Inferior parietal cortex (tissue), 1 donor: Measurements from ENCODE around the gene ITSN2.

Experiments used
- DNase-seq: peaks from one replicate; pipeline ENCODE4 v3.0.0-alpha.2; 2016; ENCODE audit errors: extremely low spot score

Gene ITSN2

GRCh38 chr2:24269265-24269664 is 91.1 kb downstream of the ITSN2 start:
- DNase-seq = no peak

GRCh38 chr2:24265212-24265611 is 95.1 kb downstream of the ITSN2 start:
- DNase-seq = no peak

DNA sequence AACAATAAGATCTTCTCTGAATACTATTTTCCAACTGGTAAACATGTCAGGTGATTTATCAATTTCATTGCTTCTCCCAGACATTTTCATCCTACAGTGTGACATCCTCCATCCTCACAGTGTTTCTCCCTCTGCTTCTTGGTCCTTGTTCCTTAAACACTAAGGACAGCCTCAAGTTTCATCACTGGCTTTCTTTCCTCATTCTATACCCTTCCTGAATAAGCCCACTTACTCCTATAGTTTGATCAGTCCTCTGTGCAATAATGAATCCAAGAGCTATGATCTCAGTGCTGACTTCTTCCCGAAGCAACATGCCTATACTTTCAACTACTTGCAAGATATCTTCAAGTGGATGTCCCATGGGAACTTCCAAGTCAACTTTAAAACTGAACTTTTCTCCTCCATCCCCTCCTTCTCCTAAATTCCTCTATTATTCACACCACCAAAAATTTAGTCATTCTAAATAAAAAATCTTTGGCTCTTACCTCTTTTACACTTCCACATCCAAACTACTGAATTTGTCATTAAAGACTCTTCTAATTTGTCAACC is 97.8 kb downstream of the ITSN2 start:
- no peak for DNase-seq

DNA sequence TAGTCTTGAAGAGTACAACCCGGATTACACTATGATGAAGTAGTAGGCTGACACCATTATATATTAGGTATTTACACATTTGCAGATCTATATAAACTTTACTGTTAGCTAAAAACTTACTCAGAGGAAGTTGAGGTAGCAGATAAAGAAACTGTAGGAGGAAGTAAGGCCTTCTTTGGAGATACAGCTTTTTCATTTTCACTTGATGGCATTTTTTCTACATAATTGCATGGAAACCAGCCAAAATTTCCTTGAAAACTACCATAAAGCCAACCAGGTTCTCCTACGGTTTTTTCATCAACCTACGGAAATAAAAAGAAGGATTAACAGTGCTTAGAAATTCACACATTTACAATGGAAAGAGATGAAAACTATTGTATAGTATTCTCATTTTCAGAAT is 98.9 kb downstream of the ITSN2 start:
- no peak for DNase-seq

- DNase-seq = no peak
These were observed 101.0 kb downstream of the ITSN2 start for GRCh38 chr2:24259316-24259715.

- DNase-seq = no peak
These were observed 101.6 kb downstream of the ITSN2 start for GRCh38 chr2:24258718-24259117.

DNA sequence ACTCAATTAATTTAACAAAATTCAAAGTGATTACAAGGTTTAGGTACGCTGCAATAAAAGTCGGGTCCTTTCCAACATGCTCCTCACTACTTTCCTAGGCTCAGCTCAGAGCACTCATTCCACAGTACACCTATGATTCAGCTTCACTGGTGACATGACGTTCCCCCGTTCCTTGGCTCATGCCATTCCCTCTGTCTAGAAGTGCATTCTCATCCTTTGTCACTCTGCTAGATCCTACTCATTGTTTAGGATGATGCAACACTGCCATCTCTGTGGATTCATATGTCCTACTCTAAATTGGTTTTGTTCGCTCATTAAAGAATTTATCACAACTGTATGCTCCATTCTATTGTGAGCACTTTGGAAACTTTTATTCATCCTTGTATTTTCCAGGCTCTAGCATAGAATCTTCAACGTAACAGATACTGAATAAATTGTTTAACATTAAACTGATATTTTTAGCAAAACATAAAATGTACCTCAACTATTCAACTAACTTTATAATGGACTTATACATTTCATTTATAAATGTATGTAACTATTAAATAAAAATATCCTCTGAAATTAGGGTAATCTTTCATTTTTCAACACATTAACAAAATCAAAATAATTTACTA is 106.9 kb downstream of the ITSN2 start:
- DNase-seq = peak; percentile 48

GRCh38 chr2:24247592-24247991 is 112.7 kb downstream of the ITSN2 start:
- no peak for DNase-seq

DNA sequence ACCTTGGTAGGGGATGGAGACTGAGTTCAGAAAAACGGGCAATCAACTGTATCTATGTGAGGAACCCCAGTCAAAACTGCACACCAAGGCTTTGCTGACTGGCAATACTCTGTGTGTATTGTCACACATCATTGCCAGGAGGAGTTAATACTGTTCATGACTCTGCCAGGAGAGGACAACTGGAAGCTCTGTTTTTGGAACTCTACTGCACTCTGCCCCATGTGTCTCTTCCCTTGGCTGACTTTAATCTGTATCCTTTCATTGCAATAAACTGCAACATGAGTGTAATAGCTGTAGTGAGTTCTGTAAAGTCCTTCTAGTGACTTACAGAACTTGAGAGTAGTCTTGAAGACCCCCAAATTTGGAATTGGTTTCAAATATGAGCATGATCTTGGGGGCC is 113.2 kb downstream of the ITSN2 start:
- DNase-seq = no peak

- no peak for DNase-seq
These were observed 114.2 kb downstream of the ITSN2 start for GRCh38 chr2:24245986-24246776.

GRCh38 chr2:24241528-24241927 is 118.8 kb downstream of the ITSN2 start:
- no peak for DNase-seq

GRCh38 chr2:24239553-24239952 is 120.8 kb downstream of the ITSN2 start:
- DNase-seq = no peak

DNA sequence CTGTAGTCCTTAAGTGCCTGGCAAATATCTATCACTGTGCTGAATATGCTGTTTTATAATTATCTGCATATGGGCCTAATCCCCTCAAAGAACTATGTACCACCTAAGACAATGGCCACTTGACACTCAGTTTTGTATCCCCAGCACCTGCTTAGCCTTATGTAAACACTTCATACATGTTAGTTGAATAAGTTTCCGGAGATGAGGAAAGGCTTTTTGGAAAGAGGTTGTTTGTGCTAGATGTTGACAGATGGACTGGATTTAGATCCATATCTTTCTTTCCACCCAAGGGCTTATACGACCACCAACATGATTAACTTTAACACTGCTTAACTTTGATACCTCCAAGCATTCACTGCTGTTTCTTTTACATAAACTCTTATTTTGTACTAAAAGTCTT is 122.2 kb downstream of the ITSN2 start:
- no peak for DNase-seq

- DNase-seq = no peak
These were observed 123.0 kb downstream of the ITSN2 start for GRCh38 chr2:24237313-24237712.

DNA sequence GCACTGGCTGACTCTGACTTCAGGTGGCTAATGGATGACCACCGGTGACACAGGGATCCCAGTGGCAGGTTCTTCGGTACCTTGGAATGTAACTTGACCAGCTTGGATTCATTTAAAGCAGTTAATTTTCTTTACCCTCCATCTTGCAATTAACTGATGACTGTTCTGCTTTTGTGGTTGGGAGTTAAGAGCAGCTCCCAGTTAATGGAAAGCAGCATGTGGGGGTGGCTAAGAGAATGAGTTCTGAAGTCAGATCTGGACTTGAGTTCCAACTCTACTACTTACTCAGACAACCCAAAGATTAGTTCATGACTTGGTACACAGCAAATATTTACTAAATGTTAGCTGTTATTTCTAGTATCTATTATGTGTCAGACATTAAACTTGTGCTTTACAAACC is 127.0 kb downstream of the ITSN2 start:
- no peak for DNase-seq

DNA sequence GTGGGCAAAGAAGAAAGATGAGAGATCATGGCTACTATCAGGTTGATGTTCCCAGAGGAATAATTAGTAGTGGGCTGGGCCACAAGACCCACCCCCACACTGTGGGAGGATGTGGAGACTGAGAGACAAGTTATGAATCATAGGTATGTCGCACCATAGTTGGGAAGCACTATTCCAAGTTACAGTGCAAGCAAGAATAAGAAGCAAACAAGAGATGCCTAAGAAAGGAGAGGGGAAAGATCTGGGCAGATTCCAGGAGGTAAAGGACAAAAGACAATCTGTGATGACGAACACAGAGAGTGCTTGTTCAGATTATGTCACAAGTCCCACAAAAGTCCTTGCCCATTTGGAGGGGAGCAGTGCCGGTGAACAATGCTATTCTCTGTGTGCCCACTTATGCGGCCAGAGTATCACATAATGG is 128.9 kb downstream of the ITSN2 start:
- peak; percentile 86 for DNase-seq

GRCh38 chr2:24228470-24228869 is 131.9 kb downstream of the ITSN2 start:
- peak; percentile 65 for DNase-seq

DNA sequence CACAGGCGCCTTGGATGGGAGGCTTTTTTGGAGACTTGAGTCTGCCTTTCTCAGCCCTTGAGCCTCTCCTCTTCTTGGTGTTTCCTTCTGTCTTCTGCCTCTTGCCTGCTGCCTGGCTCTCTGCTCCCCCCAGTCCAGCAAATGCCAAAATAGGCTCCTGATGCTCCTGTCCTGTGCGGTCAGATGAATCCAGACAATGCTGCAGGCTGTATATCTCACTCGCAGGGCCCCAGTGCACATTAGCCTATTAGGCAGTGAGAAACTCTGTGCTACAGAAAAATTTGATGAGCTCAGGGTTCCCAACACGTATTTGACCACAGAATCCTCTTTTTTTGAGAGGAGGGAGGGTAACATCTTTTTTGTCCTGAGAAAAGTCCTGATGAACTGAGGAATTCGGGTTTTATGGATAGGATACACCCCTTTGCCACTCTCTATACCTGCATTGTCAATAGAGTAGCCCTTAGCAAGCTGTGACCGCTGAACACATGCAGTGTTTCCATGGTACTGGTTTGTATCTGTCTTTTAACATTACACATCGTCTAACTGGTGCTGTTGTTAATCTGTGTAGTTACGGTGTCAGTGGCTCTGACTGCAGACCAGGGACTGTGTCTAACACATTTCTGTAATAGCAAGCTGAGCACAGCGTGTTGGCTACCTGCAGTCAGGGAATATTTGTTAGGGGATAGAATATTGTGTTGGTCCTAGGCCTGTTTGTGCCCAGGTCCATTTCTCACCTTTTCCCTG is 134.7 kb downstream of the ITSN2 start:
- DNase-seq = no peak

DNA sequence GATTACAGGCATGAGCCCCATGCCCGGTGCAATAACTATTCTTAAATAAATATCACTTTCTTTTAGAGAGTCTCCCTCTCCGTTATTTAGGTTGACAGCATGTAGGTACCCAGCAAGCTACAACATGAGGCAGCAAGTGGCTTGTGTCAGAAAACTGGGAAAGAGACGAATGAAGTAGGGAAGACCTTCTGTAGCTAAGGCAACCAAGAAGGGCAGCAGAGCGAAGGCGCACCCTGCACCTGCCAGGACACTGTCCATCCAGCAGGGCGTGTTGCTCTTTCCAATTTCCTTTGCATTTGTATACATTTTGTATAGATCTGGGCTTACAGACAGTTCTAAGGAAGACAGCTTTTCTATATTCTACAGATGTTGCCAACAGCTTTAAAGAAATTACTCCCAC is 137.4 kb downstream of the ITSN2 start:
- DNase-seq = no peak

DNA sequence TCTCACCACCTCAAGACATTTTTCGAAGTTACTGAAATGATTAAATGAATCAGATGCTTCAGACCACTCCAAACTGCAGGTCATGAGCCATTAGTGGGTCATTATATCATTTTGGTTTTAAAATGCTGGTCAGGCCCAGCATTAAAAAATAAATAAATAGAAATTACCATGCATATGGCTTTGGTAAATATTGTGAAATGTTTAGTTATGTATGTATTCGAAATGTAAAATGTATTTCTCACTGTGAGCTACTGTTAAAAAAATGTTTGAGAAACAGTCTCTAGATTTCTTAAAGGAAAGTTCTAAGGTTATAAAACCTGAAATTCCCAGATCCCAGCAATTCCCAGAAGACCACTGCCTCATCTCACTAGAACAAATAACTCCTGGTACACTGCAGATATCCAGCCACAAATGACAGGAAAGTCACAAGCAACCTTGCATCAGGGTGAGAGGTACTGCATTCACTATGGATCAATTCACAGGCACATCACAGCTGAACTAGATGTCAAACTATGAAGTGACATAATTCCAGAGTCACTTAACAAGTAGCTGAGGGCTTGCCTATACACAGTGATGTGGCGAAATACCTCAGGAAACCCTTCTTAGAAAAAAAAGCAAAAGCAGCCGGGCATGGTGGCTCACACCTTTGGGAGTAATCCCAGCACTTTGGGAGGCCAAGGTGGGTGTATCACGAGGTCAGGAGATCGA is 138.8 kb downstream of the ITSN2 start:
- no peak for DNase-seq

DNA sequence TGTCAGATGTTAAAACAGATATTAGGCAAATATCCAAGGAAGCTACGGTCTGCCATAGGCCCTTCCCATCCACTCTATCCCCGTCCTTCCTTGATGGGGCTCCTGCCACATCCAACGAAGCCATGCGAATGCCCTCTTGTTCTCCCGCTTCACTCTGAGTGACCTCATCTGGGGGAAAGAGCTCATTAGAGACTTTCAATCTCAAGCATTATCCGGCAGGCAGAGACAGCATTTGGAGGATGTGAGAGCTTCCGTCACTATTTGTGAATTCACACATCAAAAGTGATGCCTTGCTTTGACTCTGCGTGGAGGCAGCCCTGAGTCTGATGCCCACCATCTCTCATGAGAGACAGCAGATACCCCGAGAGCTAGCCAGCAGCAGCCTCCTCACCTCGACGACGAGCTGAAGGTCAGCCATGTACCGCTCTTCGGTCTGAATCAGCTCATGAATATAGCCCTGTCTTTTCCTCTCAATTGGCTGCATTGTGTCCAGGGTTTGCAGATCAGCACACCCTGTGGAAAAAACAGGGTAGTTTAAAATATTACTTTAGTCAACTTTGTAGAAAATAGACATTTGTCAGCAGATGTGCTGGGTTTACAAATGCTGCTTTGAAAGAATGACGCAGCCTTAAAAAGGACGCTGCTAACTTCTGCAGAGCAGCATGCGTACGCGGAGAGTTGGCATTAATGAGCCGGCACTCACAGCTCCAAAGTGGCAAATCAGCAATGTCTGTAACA is 139.6 kb downstream of the ITSN2 start:
- peak; percentile 57 for DNase-seq
